Neural cell (in vitro differentiated cells): Measurements from ENCODE around the gene NUP50.

Experiments used
- RAD21 ChIP-seq: fragments of 450-650 bp; conservative IDR thresholded peaks from 2 replicates; pipeline ENCODE4 v1.6.1; 2014; ENCODE audit warnings: antibody characterized with exemption, mild to moderate bottlenecking, moderate library complexity
- TAF1 ChIP-seq: IDR thresholded peaks from 2 replicates; pipeline ENCODE4 v1.6.1; 2012; ENCODE audit warnings: low read depth
- TF ChIP-seq, protein P1 (sequence below): fragments of 450-650 bp; IDR thresholded peaks from 2 replicates; pipeline ENCODE4 v1.5.1; 2014; ENCODE audit warnings: antibody characterized with exemption, mild to moderate bottlenecking, moderate library complexity; ENCODE audit not compliant: poor library complexity, severe bottlenecking

DNA sequence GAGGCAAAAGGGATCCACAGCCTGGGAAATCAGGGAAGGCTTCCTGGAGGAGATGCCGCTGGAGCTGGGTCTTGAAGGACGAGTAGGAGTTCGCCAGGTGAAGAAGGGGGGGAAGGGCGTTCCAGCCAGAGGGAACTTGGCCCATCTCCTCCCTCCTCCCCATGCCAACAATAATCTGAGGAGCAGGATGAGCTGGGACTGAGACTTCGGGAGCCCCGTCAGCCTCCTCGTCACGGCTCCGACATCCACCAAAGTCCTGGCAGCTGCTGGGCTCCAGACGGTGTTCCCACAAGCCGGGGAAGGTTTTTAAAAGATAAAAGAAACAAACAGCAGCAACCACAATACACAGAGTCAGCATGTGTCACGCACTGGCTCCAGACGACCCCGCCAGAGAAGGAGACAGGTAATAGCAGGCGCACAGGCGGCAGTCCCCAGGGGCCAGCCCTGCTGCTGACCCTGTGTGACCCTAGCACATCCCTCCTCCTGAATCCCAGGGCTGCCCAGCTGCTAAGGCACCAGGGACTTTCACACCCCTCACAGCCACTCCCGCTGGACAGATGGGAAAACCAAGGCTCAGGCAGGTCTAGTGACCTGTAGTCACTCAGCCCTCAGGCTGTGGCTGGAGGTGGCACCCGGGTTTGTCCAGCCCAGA is 37.3 kb downstream of the NUP50 start:
- TF ChIP-seq, protein P1, sequence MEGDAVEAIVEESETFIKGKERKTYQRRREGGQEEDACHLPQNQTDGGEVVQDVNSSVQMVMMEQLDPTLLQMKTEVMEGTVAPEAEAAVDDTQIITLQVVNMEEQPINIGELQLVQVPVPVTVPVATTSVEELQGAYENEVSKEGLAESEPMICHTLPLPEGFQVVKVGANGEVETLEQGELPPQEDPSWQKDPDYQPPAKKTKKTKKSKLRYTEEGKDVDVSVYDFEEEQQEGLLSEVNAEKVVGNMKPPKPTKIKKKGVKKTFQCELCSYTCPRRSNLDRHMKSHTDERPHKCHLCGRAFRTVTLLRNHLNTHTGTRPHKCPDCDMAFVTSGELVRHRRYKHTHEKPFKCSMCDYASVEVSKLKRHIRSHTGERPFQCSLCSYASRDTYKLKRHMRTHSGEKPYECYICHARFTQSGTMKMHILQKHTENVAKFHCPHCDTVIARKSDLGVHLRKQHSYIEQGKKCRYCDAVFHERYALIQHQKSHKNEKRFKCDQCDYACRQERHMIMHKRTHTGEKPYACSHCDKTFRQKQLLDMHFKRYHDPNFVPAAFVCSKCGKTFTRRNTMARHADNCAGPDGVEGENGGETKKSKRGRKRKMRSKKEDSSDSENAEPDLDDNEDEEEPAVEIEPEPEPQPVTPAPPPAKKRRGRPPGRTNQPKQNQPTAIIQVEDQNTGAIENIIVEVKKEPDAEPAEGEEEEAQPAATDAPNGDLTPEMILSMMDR = no peak
- TF ChIP-seq RAD21 = no peak
- no peak for TF ChIP-seq TAF1
